Testis (tissue), 3 donors: ENCODE results near the gene MED9. TPM values are rescaled to one million over a fixed set of nuclear protein-coding genes. Genes with fewer than 3 reads are reported as not detected.

Experiments used
- DNase-seq: peaks from one replicate; pipeline ENCODE4 v3.0.0-alpha.2; 2019
- H3K27ac ChIP-seq, 2 donors: fragments of 200-600 bp; sonication (generic); one replicate each; pipeline ENCODE4 v1.5.1; 2019
- H3K27me3 ChIP-seq: fragments of 200-600 bp; sonication (generic); one replicate; pipeline ENCODE4 v1.5.1; 2019
- H3K36me3 ChIP-seq: fragments of 200-600 bp; sonication (generic); one replicate; pipeline ENCODE4 v1.5.1; 2017; ENCODE audit warnings: low read depth; ENCODE audit errors: missing control alignments
- H3K4me1 ChIP-seq: fragments of 200-600 bp; sonication (generic); one replicate; pipeline ENCODE4 v1.5.1; 2019
- H3K4me3 ChIP-seq, 2 donors: fragments of 200-600 bp; sonication (generic); one replicate each; pipeline ENCODE4 v1.5.1; 2017 to 2019
- H3K9me3 ChIP-seq: fragments of 200-600 bp; sonication (generic); one replicate; pipeline ENCODE4 v1.5.1; 2017
- POLR2A ChIP-seq: fragments of 450-650 bp; IDR thresholded peaks from one replicate; pipeline ENCODE4 v1.6.1; 2017; ENCODE audit warnings: antibody characterized with exemption, mild to moderate bottlenecking, moderate library complexity
- WGBS, 2 donors: methylation state at CpG; one replicate each; pipeline ENCODE4 v1.1.5; 2018; 5-methylcytosine and 5-hydroxymethylcytosine counted together
- intact Hi-C: fragments of 100-400 bp; cut with DNase I; formaldehyde crosslinking; loops from one replicate; pipeline ENCODE4 v1.15.1; 2023; ENCODE audit warnings: low total_unique reads
- polyA plus RNA-seq: library from polyadenylated mRNA; stranded (reverse); fragments of 350-450 nt; fragmentation: Illumina TruSeq; extraction: RNeasy Lipid Tissue Mini Kit (QIAGEN cat#74804); gene quantifications from one replicate; pipeline ENCODE4 v1.2.3, GENCODE V29; 2014; ENCODE audit warnings: low read depth, low replicate concordance; ENCODE audit not compliant: insufficient read depth
- total RNA-seq, 2 donors: library from RNA; depleted of rRNA; stranded (reverse); fragments of >200 nt; gene quantifications; one replicate each; pipeline ENCODE4 v1.2.3, GENCODE V29; 2016
- TF ChIP-seq, protein P1 (sequence below), 3 experiments: fragments of 450-650 bp in 2 of 3; fragments of 200-600 bp in 1 of 3; sonication (generic) in 1 of 3; IDR thresholded peaks; one replicate each; pipeline ENCODE4 v1.5.1; 2016 to 2019; ENCODE audit warnings: antibody characterized with exemption in 3 of 3, mild to moderate bottlenecking in 2 of 3, moderate library complexity in 1 of 3

The MED9 gene
- total and polyA plus RNA-seq, 3 donors from 2014 or later: 18.8 to 42.6 (median 35.9) TPM

- TF ChIP-seq, protein P1, sequence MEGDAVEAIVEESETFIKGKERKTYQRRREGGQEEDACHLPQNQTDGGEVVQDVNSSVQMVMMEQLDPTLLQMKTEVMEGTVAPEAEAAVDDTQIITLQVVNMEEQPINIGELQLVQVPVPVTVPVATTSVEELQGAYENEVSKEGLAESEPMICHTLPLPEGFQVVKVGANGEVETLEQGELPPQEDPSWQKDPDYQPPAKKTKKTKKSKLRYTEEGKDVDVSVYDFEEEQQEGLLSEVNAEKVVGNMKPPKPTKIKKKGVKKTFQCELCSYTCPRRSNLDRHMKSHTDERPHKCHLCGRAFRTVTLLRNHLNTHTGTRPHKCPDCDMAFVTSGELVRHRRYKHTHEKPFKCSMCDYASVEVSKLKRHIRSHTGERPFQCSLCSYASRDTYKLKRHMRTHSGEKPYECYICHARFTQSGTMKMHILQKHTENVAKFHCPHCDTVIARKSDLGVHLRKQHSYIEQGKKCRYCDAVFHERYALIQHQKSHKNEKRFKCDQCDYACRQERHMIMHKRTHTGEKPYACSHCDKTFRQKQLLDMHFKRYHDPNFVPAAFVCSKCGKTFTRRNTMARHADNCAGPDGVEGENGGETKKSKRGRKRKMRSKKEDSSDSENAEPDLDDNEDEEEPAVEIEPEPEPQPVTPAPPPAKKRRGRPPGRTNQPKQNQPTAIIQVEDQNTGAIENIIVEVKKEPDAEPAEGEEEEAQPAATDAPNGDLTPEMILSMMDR (IDR thresholded peaks at IDR 0.05): no peak
- intact Hi-C loops: loop anchor here (5.0 to 10.0 kb wide), 2 partner anchors 71 to 143 kb away; no protein-coding TSS in a partner anchor
- H3K27ac ChIP-seq: peak overlapping the region; percentile 80 to 81
- WGBS, 2 donors: 38 to 42% methylated on average over 5 of the region's 5 CpGs
- H3K27me3 ChIP-seq: no peaks in the 10 kb centered on the region
- no peaks in the 10 kb centered on the region for H3K9me3 ChIP-seq
- no peaks in the 10 kb centered on the region for H3K36me3 ChIP-seq
- H3K4me1 ChIP-seq: peaks cover 15% of the 10 kb centered on the region
- H3K4me3 ChIP-seq: peak overlapping the region; percentile 73 to 79
- no peak for DNase-seq
Observed at GRCh38 chr17:17493986-17494466, 17.2 kb downstream of the MED9 start.

DNA sequence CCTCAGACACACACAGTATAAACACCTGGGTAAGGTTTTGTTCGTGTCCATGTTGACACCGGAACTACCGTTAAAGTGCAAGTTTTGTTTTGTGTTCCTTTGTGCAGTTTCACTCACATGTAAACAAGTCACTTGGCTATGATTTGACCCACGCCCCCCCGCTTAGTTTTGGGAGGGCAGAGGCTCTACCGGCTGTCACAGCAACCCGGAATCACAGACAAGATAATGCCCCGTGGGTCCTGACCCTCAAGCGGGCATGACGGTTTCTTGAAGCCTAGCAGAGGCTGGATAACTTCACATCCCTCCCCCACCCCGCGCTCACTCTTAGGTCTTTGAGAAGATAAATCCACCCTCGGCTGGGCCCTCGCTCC is 17.7 kb downstream of the MED9 start:
- intact Hi-C loops: loop anchor here (5.0 to 10.0 kb wide), 2 partner anchors 70 to 143 kb away; no protein-coding TSS in a partner anchor
- peak; percentile 55 for DNase-seq
- 6 to 22% methylated on average over 13 to 14 of the region's 14 CpGs for WGBS, 2 donors
- H3K36me3 ChIP-seq: no peaks in the 10 kb centered on the region
- no peak for TF ChIP-seq POLR2A
- TF ChIP-seq, protein P1 (IDR thresholded peaks at IDR 0.05): no peak
- H3K27me3 ChIP-seq: no peaks in the 10 kb centered on the region
- peak overlapping the region; percentile 73 to 79 for H3K4me3 ChIP-seq
- H3K4me1 ChIP-seq: peaks cover 15% of the 10 kb centered on the region
- peak overlapping the region; percentile 80 to 81 for H3K27ac ChIP-seq
- H3K9me3 ChIP-seq: no peaks in the 10 kb centered on the region

GRCh38 chr17:17494870-17495535 is 18.2 kb downstream of the MED9 start:
- no peaks in the 10 kb centered on the region for H3K27me3 ChIP-seq
- peak; percentile 62 for DNase-seq
- peak overlapping the region; percentile 73 to 79 for H3K4me3 ChIP-seq
- H3K36me3 ChIP-seq: no peaks in the 10 kb centered on the region
- peaks cover 15% of the 10 kb centered on the region for H3K4me1 ChIP-seq
- intact Hi-C loops: loop anchor here (5.0 to 10.0 kb wide), 2 partner anchors 70 to 142 kb away; no protein-coding TSS in a partner anchor
- TF ChIP-seq POLR2A: no peak
- TF ChIP-seq, protein P1 (IDR thresholded peaks at IDR 0.05): no peak
- whole genome bisulfite sequencing, 2 donors: 1 to 11% methylated on average over 14 to 67 of the region's 71 CpGs
- H3K9me3 ChIP-seq: no peaks in the 10 kb centered on the region
- peak overlapping the region; percentile 80 to 81 for H3K27ac ChIP-seq

- intact Hi-C loops: loop anchor here (10.0 kb wide), 1 partner anchor 69 kb away; no protein-coding TSS in a partner anchor
Observed at GRCh38 chr17:17495536-17496188, 18.9 kb downstream of the MED9 start.

More at GRCh38 chr17:17495536-17496188, 18.9 kb downstream of the MED9 start:
- Histone ChIP-seq H3K36me3 (no peaks in the 10 kb centered on the region), H3K4me3 (peak overlapping the region; percentile 73 to 79), H3K4me1 (peaks cover 15% of the 10 kb centered on the region), H3K27me3 (no peaks in the 10 kb centered on the region), H3K27ac (peak overlapping the region; percentile 80 to 81), H3K9me3 (no peaks in the 10 kb centered on the region)
- DNase-seq: peak; percentile 31
- 0 to 1% methylated on average over 29 to 65 of the region's 65 CpGs for WGBS, 2 donors
- TF ChIP-seq POLR2A: no peak
- TF ChIP-seq, protein P1 (IDR thresholded peaks at IDR 0.05): no peak
